Left hindlimb (tissue), 1 donor: ENCODE data around the gene H2BK1.

Experiments used
- DNase-seq: peaks from one replicate; pipeline ENCODE4 v3.0.0-alpha.2; 2018

Gene H2BK1

DNA sequence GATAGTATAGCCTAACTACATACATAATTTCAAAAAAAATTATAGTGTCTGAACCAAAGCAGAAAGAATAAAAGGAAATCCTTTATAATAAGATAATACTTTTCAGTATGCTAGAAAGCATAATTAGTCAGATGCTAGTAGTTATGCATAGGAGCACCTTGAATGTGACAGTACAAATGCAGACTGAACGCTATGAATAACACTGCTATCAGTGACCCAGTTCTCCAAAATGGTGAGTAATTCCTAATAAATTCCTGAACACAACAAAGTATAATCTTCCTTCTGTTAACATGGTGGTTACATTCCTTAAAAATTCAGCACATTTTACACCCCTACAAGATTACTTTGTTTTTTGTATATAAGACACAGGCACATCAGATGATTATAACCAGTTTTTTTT, 20.8 kb upstream of the H2BK1 start:
- DNase-seq = no peak

DNA sequence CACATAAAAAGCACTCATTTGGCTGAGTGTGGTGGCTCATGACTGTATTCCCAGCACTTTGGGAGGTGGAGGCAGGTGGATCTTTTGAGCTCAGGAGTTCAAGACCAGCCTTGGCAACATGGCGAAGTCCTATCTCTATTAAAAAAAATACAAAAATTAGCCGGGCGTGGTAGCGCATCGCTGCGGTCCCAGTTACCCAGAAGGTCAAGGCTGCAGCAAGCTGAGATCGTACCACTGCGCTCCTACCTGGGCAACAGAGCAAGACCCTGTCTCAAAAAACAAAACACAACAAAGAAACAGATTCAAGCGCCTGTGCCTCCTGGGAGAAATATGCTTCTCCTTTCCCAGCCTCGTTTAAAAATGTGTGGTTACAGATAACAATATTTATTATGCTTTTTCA, 19.0 kb upstream of the H2BK1 start:
- DNase-seq = no peak

DNA sequence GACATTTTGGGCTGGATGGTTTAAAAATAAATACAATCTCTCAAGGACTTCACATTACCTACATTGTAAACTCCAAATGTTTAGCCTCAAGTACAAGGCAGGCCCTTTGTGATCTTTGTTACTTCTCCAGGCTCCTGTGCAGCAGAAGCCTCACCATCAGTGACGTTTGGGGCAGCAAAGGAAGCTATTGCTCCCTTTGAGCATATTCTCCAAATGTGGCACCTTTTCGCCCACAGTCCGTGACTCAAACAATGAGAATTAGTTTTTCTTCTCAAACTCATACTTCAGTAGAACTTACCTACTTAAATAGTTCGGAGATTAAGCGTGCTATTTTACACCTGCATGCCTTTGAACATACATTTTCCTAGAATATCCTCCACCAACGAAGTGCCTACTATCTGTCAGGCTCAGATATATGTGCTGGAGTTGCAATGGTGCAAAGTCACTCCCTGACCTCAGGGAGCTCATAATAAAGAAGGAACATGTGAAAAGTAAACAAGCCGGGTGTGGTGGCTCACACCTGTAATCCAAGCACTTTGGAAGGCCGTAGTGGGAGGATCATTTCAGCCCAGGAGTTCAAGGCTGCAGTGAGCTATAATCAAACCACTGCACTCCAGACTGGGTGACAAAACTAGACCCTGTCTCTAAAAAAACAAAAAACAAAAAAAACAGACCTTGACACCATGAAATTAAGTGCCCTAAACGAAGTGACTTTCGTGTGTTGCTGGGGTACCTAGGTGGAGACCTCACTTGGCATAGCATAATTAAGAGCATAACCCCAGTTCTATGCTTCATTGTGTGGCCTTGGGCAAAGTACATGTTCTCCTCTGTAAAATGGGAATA, 18.0 kb upstream of the H2BK1 start:
- DNase-seq = no peak

DNA sequence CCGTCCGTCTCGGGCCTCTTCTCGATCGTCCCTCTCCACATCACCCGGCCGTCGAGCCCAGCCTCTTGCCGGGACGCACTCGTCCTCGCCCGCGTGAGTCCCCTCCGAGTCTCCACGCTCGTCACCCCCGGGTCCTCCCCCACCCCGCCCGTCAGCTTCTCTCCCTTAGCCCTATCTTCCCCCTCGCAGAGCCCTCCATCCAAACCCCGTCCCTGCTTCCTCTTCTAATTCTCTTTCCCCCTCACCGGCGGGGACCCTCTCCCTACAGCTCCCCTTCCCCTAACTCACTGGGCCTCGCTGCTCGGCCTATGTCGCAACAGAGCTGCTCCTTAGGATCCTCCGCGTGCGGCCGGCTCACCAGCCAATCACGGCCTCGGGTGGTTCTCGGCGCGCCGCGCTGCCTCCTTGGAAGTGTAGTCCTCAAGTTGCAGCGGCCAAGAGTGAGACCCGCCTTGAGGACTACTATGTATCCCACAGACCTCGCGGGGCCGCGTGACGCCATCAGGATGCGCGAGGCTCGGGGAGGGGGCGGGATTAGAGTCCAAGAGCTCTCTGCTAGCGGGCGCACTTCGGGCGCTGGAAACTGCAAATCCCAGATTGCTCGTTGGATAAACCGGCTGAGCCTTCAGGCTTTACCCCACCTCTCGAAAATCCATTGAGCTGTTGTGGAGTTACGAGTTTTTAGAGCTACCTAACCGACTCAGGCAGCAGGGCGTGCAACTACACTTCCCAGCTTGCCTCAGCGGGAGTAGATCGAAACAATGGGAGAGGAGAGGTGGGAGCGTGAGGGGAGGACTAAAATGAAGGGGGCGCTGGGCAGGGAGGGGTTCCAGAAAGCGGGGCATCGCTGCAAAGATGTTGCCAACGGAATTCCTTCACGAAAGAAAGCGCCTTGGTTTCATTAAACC, 16.8 kb upstream of the H2BK1 start, which contains the start of gene ABCF2:
ABCF2 (minus strand) TSS at position 331 of the 908 bp plus-strand sequence. CDS start 747 bp downstream, outside the sequence.
- peak; percentile 100 for DNase-seq

DNA sequence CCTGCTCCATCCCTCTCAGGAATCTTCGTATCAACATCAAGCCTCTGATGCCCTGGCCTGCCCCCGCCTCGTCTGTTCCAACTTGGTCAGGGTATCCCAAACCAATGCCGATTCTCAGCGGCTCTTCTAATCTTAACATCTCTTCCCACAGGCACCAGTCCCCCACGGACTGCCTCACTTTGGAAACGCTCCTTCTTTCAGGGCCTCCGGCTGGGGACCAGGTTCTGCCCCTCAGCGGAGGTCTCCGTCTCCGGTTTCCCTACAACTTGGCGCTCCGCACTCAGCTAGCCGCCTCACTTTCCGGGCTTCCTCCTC, 16.2 kb upstream of the H2BK1 start:
- DNase-seq = no peak

DNA sequence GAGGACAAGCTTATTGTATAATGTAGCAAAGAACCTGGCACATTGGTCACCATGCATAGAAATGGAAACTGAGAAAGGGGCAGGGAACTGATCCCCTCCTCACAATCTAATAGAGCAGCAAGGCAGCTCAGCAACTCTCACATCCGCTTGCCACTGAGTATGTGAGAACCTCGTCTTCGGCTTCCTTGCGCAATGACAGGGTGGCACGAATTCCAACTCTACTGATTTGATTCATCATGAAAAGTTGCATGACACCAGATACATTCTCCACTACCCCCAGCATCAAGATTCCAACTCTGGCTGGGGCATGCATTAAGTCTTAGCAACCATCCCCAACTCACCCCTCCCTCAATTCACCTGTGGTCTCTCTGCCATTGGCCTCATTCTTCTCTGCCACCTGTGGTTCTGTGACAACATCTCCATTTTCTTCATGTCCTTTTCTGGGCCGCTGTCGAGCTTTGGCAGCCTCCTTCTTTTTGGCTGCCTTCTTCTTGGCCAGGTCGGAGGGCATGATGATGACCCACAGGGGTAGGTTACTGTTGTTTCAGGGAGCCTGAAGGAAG, 15.7 kb upstream of the H2BK1 start:
- DNase-seq = peak; percentile 13

DNA sequence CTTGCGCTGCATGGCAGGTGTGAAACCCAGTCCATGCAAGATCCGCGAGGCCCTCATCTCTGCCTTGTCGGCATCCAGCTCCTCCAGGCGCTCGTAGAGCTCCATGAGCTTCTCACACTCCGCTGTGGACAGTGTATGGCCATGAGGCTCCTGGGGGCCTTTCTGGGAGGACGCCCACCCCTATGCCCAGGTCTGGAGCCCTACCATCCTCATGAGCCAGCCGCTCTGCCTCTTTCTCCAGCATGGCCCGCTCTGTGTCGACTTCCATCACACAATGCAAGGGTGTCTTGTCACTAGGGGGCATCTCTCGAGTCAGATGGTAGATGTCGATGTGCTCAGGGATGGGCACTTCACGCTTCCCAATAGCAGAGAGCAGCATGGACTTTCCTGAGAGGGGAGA, 13.4 kb upstream of the H2BK1 start:
- DNase-seq = peak; percentile 6

DNA sequence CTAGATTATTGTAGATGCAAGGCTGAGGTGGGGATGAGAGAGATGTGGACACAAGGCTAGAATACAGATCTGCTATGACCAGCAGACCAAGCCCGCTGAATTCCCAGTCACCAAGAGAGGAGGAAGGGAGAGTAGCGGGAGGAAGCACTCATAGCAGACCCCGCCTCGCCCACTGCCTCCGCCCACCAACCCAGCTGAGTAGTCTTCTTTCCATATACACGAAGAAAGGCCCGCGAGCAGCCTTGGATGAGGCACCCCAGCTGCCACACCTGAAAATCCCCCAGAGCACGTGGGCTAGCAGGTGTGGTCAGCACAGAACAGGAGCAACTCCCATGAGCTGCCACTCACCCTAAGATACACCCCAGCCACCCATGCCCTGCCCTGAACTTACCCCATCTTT, 7.9 kb upstream of the H2BK1 start:
- DNase-seq = peak; percentile 6

DNA sequence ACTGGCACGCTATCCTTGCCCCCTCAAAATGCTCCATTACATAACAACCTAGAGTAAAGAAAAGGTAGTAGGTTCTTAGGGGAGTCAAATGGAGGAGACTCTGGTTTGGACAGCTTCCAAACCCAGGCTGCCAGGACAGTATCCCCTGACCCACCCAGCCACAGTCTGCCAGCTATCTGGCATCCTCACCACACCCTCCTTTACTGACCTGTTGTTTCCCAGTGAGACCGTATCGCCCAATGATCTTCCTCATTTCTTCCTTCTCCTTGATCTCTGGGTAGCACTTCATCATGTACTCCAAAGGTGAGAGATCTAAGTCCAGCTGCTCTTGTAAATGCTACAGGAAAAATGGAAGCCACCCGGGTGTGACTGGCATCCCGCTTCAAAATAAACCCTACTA, 5.1 kb upstream of the H2BK1 start:
- no peak for DNase-seq

DNA sequence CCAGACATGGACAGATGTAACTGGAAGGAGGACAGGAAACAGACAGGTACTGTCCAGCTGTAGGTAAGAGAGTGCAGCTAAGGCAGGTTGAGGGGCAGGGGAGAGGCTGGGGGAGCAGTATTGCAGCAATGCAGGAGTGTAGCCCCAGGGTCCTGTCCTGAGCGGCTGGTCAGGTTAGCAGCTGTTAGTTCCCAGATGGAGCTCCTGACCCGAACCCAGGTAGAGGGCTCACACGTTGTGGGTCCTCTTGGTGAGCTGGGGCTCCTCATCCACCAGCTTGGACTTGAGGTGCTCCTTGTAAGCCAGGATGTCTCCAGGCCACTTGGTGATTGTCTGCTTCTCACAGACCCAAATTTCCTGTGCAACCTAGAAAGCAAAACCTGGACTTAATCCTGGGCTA, 3.5 kb upstream of the H2BK1 start:
- no peak for DNase-seq

DNA sequence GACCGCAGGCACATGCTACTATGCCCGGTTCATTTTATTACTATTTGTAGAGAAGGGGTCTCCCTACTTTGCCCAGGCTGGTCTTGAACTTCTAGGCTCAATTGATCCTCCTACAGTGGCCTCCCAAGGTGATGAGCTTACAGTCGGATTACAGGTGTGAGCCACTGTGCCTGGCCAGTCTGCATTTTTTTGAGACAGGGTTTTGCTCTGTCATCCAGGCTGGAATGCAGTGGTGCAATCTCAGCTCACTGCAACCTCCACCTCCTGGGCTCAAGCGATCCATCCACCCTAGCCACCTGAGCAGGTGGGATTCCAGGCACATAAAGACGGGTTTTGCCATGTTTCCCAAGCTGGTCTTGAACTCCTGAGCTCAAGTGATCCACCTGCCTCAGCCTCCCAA, 2.3 kb upstream of the H2BK1 start:
- DNase-seq = peak; percentile 7

DNA sequence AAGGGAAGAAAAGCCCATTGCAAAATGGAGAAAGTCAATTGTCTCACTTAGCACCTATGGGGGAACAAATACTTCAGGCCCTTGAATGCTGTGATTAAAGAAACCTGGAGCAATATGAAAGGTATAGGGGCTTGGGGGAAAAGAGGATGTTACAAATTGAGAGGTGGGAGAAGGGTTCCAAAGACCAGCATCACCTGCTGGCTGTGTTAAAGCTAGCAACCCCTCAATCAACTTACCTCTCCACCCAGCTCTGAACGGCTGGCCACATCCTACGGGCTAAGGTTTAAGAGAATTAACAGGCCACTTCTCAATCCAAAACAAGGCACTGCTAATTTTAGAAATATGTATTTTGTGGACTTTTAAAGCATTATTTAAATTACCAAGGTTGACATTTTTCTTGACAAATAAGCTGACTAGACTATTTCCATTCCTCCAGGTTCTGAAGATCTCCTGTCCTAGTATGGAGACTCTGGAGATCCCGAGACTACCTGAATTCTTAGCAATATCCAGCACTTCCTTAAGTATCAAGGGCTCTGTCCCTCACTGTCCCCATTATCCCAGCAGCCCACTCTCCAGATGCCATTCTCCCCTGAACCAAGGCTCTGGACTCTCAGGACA, 976 bp upstream of the H2BK1 start:
- no peak for DNase-seq

DNA sequence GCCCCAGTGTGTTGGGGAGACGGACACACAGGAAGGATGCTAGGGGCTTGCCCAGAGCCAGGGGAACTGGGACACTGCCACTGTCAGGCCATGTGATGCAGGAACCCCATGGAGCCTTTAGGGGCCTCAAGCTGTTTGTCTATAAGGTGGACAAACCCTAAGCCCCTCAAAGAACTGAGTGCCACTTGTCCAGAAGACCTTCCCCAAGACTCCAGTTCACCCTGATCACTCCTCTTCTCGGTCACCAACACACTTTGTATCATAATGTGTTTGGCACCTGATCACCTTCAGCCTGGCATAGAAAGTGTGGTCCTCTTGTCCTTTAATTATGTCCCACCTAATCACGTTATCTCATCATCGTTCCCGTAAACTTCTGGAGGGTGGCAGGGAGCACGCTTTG, 700 bp downstream of the H2BK1 start:
- peak; percentile 12 for DNase-seq

DNA sequence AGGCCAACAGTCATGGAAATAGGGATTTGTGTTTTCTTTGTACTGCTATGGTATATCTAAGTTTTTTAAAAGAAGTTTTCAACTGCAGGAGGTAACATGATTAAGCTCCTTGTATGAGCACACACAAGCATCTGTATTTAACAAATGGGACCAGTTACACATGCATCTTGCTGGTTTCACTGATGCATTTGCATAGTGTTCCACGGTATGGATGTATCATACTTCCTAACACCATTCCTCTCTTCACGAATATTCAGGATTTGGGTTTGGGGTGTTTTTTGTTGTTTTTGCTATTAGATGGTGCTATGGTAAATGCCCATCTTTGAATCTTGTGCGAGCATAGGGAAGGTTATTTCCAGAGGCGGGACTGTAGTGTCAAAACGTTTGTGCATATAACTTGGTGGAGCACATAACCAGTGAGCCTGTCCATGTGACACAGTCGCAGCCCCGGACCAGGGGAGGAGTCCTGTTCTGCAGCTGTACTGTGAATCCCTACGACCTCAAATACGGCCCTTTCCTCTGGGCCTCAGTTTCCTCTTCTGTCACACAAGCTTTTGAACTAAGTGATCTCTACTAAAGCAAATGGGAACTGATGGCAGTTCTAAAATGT, 1.9 kb downstream of the H2BK1 start:
- DNase-seq = no peak

DNA sequence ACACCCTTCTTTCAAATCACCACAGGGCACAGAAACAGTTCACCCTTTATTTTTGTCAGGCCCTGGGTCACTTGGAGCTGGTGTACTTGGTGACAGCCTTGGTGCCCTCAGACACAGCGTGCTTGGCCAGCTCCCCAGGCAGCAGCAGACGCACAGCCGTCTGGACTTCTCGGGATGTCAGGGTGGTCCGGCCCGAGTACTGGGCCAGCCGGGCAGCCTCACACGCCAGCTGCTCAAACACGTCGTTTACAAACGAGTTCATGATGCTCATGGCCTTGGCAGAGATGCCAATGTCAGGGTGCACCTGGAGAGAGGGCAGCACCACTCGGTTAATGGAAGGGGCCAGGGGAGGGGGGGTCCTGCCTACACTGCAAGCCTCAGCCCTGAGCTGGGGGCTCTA, 2.5 kb downstream of the H2BK1 start:
- DNase-seq = no peak

DNA sequence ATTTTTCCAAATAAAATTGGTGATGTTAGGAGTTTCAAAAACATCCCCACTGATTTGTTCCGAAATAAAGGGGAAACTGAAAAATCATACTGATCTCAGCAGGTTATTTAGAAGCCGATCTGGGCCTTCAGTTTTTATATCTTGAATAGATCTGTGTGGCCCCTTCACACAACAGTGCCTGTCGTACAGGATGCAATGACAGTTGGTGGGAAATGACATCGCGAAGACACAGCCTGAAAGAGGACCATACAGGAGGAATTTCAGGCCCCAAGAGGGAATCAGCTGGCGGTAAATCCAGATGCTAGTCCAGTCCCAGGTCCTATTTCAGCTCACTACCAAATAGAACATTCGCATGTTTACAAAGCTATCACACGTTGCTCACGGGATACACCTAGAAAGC, 3.0 kb downstream of the H2BK1 start:
- no peak for DNase-seq

DNA sequence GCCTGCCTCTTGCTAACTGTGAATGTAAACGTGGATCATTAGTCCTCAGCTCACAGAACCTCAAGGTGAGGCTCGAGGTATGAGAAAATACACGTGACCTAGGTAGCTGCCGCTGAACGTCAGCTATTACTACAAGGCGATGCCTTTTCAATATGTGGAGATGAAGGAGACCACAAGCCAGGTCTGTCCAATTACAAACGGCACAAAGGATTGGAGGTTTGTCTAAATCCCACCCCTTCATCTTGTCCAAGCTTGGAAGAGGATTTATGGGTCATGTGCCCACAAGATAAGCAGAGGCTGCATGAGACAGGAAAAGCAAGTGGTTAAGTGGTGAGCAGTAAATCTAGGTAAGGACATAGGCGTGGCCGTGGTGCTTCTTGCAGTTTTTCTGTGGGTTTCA, 3.4 kb downstream of the H2BK1 start:
- no peak for DNase-seq

DNA sequence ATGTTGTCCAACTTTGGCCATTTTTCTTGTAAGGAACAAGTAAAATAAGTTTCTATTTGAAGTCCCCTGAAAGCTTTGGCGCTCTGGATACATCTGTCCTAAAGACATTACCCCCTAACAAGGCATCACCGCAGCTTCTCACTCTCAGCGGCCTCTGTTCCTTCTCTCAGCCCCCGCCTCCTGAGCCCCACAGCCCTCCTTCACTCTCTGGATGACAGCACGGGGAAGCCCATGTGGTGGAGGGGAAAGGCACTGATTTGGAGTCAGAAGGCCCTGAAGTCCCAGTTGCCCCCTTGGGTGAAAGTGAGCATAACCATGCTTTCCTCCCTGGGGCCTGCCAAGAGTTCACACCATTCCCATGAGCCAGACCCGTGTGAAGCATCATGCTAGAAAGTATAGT, 4.6 kb downstream of the H2BK1 start:
- no peak for DNase-seq

DNA sequence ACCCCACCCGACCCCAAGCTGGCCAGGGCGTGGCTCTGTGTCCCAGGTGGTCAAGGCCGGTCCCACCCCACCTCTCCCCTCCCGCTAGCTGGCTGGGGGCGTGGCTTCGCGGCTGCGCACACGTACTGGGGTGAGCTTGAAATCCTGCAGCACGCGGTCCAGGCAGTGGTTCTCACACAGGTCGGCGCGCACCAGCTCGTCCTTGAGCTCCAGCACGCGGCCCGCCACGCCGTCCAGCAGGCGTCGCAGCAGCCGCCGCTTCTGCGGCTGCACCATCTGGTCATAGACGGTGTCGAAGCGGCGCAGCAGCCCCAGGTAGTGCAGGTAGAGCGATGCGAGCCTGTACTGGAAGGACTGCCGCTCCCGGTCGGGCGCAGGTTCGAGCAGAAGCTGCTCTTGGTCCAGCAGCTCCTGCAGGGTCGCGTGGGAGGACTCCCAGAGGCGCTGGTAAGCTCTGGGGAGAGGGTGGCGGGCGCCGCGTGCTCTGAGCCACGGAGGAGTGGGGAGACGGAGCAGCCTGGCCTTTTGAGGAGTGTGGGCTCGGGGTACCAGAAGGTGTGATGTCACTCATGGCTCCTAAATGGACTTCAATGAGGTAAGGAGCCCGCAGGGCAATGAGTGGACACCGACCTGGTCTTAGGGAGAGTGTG, 5.8 kb downstream of the H2BK1 start:
- no peak for DNase-seq

DNA sequence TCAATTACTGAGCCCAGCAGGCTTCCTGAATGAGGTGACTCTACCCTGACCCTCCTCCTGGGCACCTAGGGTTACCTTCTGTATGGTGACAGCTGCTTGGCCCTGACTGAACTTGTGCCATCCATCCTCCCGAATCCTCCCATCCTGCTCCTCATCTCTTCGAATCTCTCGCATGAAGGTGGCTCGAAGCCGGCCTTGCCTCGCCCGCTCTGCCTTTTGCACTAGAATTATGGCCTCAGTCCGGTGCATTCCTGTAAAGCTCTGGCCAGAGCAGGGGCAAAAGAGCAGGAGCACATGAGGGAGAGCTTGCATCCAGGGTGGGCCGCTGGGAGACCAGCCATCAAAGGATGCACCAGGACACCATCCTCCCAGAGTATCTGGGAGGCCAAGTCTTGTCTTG, 7.5 kb downstream of the H2BK1 start:
- no peak for DNase-seq

DNA sequence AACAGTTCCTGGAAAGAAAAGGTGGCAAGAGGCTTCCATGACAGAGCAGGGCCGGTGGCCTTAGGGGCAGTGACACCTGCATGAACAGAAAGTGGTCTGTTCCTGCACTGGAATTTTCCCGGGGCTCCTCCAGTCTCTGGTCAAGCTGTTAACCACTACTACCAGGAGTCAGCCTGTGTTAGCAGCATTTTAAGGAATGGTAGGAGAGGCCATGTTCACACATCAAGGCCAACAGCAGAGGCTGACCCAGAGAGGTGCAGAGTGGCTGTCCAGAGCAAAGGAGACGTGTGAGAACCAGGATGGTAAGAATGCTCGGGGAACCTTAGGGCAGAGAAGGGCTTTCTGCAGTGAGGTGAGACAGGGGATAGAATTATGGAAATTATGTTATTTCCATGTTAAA, 8.5 kb downstream of the H2BK1 start:
- DNase-seq = no peak

DNA sequence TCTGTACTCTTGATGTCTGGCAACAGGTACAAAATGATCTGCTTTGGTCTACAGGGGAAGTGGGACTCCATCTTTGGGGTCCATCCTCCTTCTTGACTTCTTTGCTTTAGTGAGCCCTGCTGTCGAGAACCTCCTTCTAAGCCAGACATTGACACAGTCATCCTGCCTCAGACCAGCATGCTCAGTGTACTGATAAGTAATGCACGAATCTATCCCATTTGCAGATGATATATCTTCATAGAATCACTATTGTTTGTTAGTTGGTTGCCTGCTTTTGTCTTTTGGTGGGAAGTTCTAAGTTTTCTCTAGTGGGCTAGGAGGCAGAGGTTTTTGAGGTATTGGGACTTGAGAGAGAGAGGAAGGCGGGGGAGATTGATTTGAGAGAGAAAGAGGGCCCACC, 8.9 kb downstream of the H2BK1 start:
- DNase-seq = no peak
